OCI-LY7 (cell line): ENCODE results near the gene CEP19. TPM values are rescaled to one million over a fixed set of nuclear protein-coding genes. Genes with fewer than 3 reads are reported as not detected.

Experiments used
- BruUV-seq: library from RNA; stranded (reverse); fragments of 400-500 nt; replicated peaks from 2 replicates; lab custom pipeline; 2021; lab: Mats Ljungman, UMichigan
- CTCF ChIA-PET: fragments of 300-600 bp; sonication (Branson Sonifier 250); formaldehyde crosslinking; loops from one replicate; lab custom pipeline; 2022; ENCODE audit warnings: antibody characterized with exemption; ENCODE audit not compliant: unreplicated experiment; lab: Charles Lee
- POLR2A ChIA-PET: fragments of 300-600 bp; sonication (Branson Sonifier 250); formaldehyde crosslinking; loops from one replicate; lab custom pipeline; 2022; ENCODE audit warnings: antibody characterized with exemption; lab: Charles Lee
- DNase-seq: peaks from one replicate; pipeline ENCODE4 v3.0.0-alpha.2; 2015; ENCODE audit warnings: low spot score
- H2AFZ ChIP-seq: fragments of 200-600 bp; sonication (generic), shearing (Covaris generic); 2 replicates; pipeline ENCODE4 v1.6.1; 2014; ENCODE audit warnings: mild to moderate bottlenecking, antibody characterized with exemption, low read length, moderate library complexity
- H3K27ac ChIP-seq: fragments of 200-600 bp; sonication (generic); 2 replicates; pipeline ENCODE4 v1.5.1; 2014; ENCODE audit warnings: mixed run types, low read depth, mild to moderate bottlenecking, moderate library complexity, low read length, inconsistent platforms; ENCODE audit not compliant: poor library complexity, severe bottlenecking
- H3K36me3 ChIP-seq: fragments of 200-600 bp; sonication (generic); 2 replicates; pipeline ENCODE4 v1.6.1; 2014; ENCODE audit warnings: mild to moderate bottlenecking, antibody characterized with exemption, low read length, moderate library complexity, mixed read lengths; ENCODE audit not compliant: insufficient read depth
- H3K4me1 ChIP-seq: fragments of 200-600 bp; sonication (generic); 2 replicates; pipeline ENCODE4 v1.5.1; 2014; ENCODE audit warnings: mild to moderate bottlenecking, low read length; ENCODE audit not compliant: insufficient read depth, poor library complexity, severe bottlenecking
- H3K4me2 ChIP-seq: fragments of 200-600 bp; sonication (generic); 2 replicates; pipeline ENCODE4 v1.6.1; 2014; ENCODE audit warnings: mild to moderate bottlenecking, low read length
- H3K4me3 ChIP-seq: fragments of 200-600 bp; sonication (generic); 2 replicates; pipeline ENCODE4 v1.5.1; 2014; ENCODE audit warnings: mild to moderate bottlenecking, low read depth, low read length; ENCODE audit not compliant: poor library complexity, severe bottlenecking
- H3K79me2 ChIP-seq: fragments of 200-600 bp; sonication (generic); 2 replicates; pipeline ENCODE4 v1.6.1; 2016; ENCODE audit warnings: low read depth, mild to moderate bottlenecking, low read length, moderate library complexity, mixed read lengths; ENCODE audit not compliant: insufficient read depth
- H3K9me2 ChIP-seq: fragments of 200-600 bp; sonication (generic); 2 replicates; pipeline ENCODE4 v1.6.1; 2016; ENCODE audit warnings: mild to moderate bottlenecking, low read length, mixed read lengths; ENCODE audit not compliant: insufficient read depth
- H3K9me3 ChIP-seq: fragments of 200-600 bp; sonication (generic); 2 replicates; pipeline ENCODE4 v1.6.1; 2014; ENCODE audit warnings: mild to moderate bottlenecking, mixed run types, low read length, mixed read lengths
- H4K20me1 ChIP-seq: fragments of 200-600 bp; sonication (generic); 2 replicates; pipeline ENCODE4 v1.6.1; 2014; ENCODE audit warnings: mild to moderate bottlenecking, antibody characterized with exemption, low read length, moderate library complexity, mixed read lengths; ENCODE audit not compliant: insufficient read depth
- EZH2phosphoT487 ChIP-seq: fragments of 200-600 bp; sonication (generic); IDR thresholded peaks from 2 replicates; pipeline ENCODE4 v1.6.1; 2018; ENCODE audit warnings: low read depth, borderline replicate concordance, mild to moderate bottlenecking, mixed run types, antibody characterized with exemption, low read length, moderate library complexity, mixed read lengths
- intact Hi-C: fragments of 100-400 bp; cut with micrococcal nuclease; formaldehyde crosslinking; loops from one replicate; pipeline ENCODE4 v1.10.0; 2022; ENCODE audit not compliant: unreplicated experiment
- total RNA-seq, 2 experiments: library from RNA; depleted of rRNA in 1 of 2; stranded (reverse); fragments of >200 nt in 1 of 2; shearing (Covaris generic) in 1 of 2; gene quantifications; 2 replicates each; pipeline ENCODE4 v1.2.3, GENCODE V29; 2014 to 2022
- TF ChIP-seq, protein P1 (sequence below): fragments of 200-600 bp; sonication (generic); conservative IDR thresholded peaks from 2 replicates; pipeline ENCODE4 v1.5.1; 2014; ENCODE audit warnings: mild to moderate bottlenecking, antibody characterized with exemption, low read length, moderate library complexity, mixed read lengths

Gene CEP19
- total RNA-seq, 2 experiments from 2014 or later: 3.3 to 5.7 TPM

DNA sequence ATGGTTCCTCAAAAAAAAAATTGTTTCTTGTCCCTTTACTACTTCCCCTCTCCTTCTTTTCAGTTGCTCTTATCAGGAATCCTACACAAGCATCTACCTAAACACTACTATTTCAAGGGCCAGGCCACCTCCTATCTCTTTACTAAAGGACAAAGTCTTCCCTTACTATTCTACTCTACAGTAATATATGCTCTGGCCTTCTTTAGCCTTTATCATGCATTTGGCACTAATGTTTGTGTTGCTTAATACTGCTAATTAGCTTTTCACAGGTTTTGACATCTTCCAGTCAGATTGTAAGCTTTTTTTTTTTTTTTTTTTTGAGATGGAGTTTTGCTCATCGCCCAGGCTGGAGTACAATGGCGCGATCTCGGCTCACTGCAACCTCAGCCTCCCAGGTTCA is 5.3 kb downstream of the CEP19 start:
- Histone ChIP-seq H3K4me3 (no peak overlapping the region), H3K9me2 (no peaks in the 10 kb centered on the region), H3K9me3 (no peaks in the 10 kb centered on the region), H4K20me1 (no peaks in the 10 kb centered on the region), H3K36me3 (no peaks in the 10 kb centered on the region), H3K79me2 (peaks cover 4% of the 10 kb centered on the region; the same call in 1 of the 2 replicates), H3K4me2 (no peak overlapping the region), H2AFZ (no peak overlapping the region), H3K4me1 (peaks cover 7% of the 10 kb centered on the region), H3K27ac (no peak overlapping the region)
- CTCF ChIA-PET: no interaction called here
- DNase-seq: no peak
- POLR2A ChIA-PET: interaction anchor here (0.6 to 1.2 kb wide), 3 partner anchors 10 to 133 kb away, joined by 3 to 4 read pairs (median 3); no protein-coding TSS in a partner anchor
- intact Hi-C loops: no loop called here
- TF ChIP-seq, protein P1, sequence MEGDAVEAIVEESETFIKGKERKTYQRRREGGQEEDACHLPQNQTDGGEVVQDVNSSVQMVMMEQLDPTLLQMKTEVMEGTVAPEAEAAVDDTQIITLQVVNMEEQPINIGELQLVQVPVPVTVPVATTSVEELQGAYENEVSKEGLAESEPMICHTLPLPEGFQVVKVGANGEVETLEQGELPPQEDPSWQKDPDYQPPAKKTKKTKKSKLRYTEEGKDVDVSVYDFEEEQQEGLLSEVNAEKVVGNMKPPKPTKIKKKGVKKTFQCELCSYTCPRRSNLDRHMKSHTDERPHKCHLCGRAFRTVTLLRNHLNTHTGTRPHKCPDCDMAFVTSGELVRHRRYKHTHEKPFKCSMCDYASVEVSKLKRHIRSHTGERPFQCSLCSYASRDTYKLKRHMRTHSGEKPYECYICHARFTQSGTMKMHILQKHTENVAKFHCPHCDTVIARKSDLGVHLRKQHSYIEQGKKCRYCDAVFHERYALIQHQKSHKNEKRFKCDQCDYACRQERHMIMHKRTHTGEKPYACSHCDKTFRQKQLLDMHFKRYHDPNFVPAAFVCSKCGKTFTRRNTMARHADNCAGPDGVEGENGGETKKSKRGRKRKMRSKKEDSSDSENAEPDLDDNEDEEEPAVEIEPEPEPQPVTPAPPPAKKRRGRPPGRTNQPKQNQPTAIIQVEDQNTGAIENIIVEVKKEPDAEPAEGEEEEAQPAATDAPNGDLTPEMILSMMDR: no peak
- TF ChIP-seq EZH2phosphoT487: no peak
- BruUV-seq: no TSS peak

DNA sequence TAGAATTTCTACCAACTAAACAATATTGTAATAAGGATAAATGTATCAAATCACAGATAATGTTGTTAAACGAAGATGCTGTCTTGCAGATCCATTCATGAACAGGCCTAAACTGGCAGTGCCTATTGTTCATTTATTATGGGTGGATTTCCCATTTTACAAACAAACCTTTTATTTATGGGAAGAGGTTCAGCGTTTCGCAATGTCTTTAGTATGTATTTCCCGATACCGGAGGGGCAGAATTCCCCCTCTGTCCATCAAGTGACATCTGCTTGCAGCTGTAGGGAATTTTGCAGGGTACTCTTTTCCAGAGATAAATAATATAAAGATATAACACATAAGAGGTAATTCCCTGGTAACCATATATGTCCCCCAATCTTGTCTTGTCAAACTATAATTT is 5.7 kb downstream of the CEP19 start:
- ChIA-PET POLR2A (interaction anchor here (0.6 to 1.0 kb wide), 2 partner anchors 9 to 42 kb away, joined by 3 to 4 read pairs; no protein-coding TSS in a partner anchor), CTCF (no interaction called here)
- no peaks in the 10 kb centered on the region for H3K9me3 ChIP-seq
- intact Hi-C loops: no loop called here
- no peaks in the 10 kb centered on the region for H3K36me3 ChIP-seq
- no TSS peak for BruUV-seq
- H4K20me1 ChIP-seq: no peaks in the 10 kb centered on the region
- peaks cover 7% of the 10 kb centered on the region for H3K4me1 ChIP-seq
- no peak overlapping the region for H2AFZ ChIP-seq
- no peak overlapping the region for H3K4me3 ChIP-seq
- no peak overlapping the region for H3K4me2 ChIP-seq
- no peak for DNase-seq
- TF ChIP-seq, protein P1: no peak
- TF ChIP-seq EZH2phosphoT487: no peak
- H3K9me2 ChIP-seq: no peaks in the 10 kb centered on the region
- peaks cover 4% of the 10 kb centered on the region; the same call in 1 of the 2 replicates for H3K79me2 ChIP-seq
- H3K27ac ChIP-seq: no peak overlapping the region

DNA sequence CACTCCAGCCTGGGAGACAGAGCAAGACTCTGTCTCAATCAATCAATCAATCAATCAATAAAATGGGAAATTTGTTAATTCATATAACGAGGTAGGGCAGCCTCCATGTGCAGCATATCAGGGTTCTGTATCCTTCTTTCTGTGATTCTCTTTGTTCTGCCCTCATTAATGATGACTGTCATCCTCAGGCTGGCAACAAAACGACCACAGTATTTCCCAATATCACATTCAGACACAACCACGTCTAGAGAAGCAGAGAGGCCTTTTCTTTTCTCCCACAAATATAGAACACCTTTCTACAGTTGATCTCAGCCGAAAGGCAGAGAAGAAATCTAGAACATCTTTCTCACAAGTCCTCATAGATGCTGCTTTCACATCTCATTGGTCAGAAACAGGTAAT is 11.2 kb downstream of the CEP19 start:
- no peak overlapping the region for H3K4me3 ChIP-seq
- no peaks in the 10 kb centered on the region for H3K4me1 ChIP-seq
- BruUV-seq: no TSS peak
- no peak overlapping the region for H3K4me2 ChIP-seq
- H3K79me2 ChIP-seq: no peaks in the 10 kb centered on the region
- H3K27ac ChIP-seq: no peak overlapping the region
- intact Hi-C loops: no loop called here
- ChIA-PET POLR2A (no interaction called here), CTCF (no interaction called here)
- H2AFZ ChIP-seq: no peak overlapping the region
- no peak for DNase-seq
- TF ChIP-seq EZH2phosphoT487: no peak
- TF ChIP-seq, protein P1: no peak
- no peaks in the 10 kb centered on the region for H4K20me1 ChIP-seq
- no peaks in the 10 kb centered on the region for H3K9me2 ChIP-seq
- no peaks in the 10 kb centered on the region for H3K9me3 ChIP-seq
- no peaks in the 10 kb centered on the region for H3K36me3 ChIP-seq
